SK-N-SH treated with all-trans-retinoic acid at 6 μM for 48 hours (cell line): Measurements from ENCODE around the gene PRSS53.

Experiments
- ARNTL ChIP-seq: fragments of 450-650 bp; formaldehyde crosslinking; IDR thresholded peaks from 2 replicates; pipeline ENCODE4 v1.5.0; 2020; ENCODE audit warnings: low read depth, mild to moderate bottlenecking, moderate library complexity, borderline replicate concordance
- BACH2 ChIP-seq: fragments of 250-450 bp; sonication (Bioruptor Pico); IDR thresholded peaks from 2 replicates; pipeline ENCODE4 v1.9.0; 2021; ENCODE audit warnings: mild to moderate bottlenecking, borderline replicate concordance
- CREB5 ChIP-seq: fragments of 250-450 bp; sonication (Bioruptor Pico); IDR thresholded peaks from 2 replicates; pipeline ENCODE4 v1.5.1; 2020; ENCODE audit warnings: low read depth, mild to moderate bottlenecking, moderate library complexity
- OSR1 ChIP-seq: fragments of 250-450 bp; sonication (Bioruptor Pico); IDR thresholded peaks from 2 replicates; pipeline ENCODE4 v1.8.0; 2022; ENCODE audit warnings: moderate library complexity, mild to moderate bottlenecking, inconsistent platforms
- ZFP3 ChIP-seq: fragments of 250-450 bp; sonication (Bioruptor Pico); IDR thresholded peaks from 2 replicates; pipeline ENCODE4 v1.5.0; 2020; ENCODE audit warnings: mild to moderate bottlenecking, moderate library complexity
- ZNF70 ChIP-seq: fragments of 450-650 bp; formaldehyde crosslinking; IDR thresholded peaks from 2 replicates; pipeline ENCODE4 v1.5.0; 2020; ENCODE audit warnings: mild to moderate bottlenecking, moderate library complexity

- TF ChIP-seq CREB5 (CRISPR knock-in tag), result no peak
- no peak for TF ChIP-seq OSR1 (CRISPR knock-in tag)
- TF ChIP-seq BACH2 (CRISPR knock-in tag), result no peak
- no peak for TF ChIP-seq ZFP3 (CRISPR knock-in tag)
- TF ChIP-seq ARNTL (CRISPR knock-in tag), result no peak
- TF ChIP-seq ZNF70 (CRISPR knock-in tag), result no peak
Measured at GRCh38 chr16:31055613-31056012, 33.1 kb downstream of the PRSS53 start.
